GM18505 (cell line): ENCODE measurements around the gene ZNF280A.
"Not testable (repeated sequence)": the region's sequence is repeated elsewhere in the genome, so short reads cannot be mapped to it uniquely, and the experiment has no call there.

Source experiments
- ATAC-seq: cut with Tn5 transposase; IDR thresholded peaks from one replicate; pipeline ENCODE4 v1.9.1; 2021; ENCODE audit not compliant: unreplicated experiment
- POLR2A ChIP-seq: IDR thresholded peaks from 4 replicates; pipeline ENCODE4 v1.6.1; 2011; ENCODE audit warnings: borderline replicate concordance; ENCODE audit not compliant: insufficient read depth, insufficient read length; ENCODE audit errors: extremely low read depth

Gene ZNF280A

GRCh38 chr22:22485524-22485923 is 34.5 kb downstream of the ZNF280A start:
- no peak for TF ChIP-seq POLR2A
- ATAC-seq = no peak

GRCh38 chr22:22484023-22484422 is 36.0 kb downstream of the ZNF280A start:
- no peak for TF ChIP-seq POLR2A
- ATAC-seq = no peak

DNA sequence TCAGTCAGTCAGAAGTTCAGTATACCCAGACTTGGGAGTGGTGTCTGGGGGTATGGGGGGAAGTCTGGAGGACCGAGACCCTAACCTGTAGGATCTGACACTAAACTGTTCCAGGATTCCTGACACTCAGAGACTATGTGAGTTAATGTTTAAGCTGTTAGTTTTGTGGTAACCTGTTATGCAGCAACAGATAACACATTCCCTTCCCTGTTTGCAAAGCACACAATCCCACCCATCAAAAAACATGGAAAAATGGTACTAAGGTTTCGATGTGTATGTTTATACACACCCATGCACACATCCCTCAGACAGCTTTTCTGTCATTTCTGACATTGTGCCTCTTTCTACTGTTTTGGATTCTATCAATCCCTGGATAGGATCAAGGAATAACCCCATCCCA is 39.1 kb downstream of the ZNF280A start:
- no peak for TF ChIP-seq POLR2A
- ATAC-seq = no peak

- no peak for TF ChIP-seq POLR2A
These were observed 40.0 kb downstream of the ZNF280A start for GRCh38 chr22:22479999-22480532.

DNA sequence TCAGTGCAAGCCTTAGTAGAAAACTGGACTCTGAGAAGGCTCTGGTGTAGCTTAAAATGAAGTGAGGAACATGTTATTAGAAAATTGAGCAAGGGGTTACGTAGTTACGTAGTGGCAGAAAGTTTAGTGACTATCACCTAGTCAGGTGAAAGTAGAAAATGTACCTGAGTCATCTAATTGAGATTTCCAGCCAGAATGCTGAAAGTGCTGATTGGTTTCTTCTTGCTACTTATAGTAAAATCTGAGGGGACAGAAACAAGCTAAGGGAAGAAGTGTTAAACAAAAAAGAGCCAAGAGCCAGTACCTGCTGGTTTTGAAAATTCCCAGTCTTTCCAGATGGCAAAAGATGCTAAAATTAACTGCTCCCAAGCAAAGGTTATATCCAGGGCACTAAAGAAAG is 41.0 kb downstream of the ZNF280A start:
- no peak for TF ChIP-seq POLR2A
- no peak for ATAC-seq

More at GRCh38 chr22:22479999-22480532, 40.0 kb downstream of the ZNF280A start:
- no peak for ATAC-seq

DNA sequence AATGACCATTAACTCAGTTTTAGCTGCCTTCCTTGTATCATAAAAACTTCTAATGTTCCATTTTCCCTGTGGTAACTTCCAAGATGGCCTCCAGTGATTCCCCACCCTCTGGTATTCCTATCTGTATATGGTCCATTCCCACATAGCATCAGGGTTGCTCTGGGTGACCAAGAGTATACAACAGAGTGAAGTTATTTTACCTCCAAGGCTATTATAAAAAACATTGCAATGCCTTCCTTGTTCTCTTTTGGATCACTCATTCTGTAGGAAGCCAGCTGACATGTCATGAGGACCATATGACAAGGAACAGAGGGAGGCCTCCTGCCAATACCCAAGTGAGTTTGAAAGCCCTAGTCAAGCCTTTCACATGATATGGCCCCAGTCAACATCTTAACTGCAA is 41.6 kb downstream of the ZNF280A start:
- no peak for ATAC-seq

GRCh38 chr22:22474733-22475132 is 45.3 kb downstream of the ZNF280A start:
- no peak for TF ChIP-seq POLR2A
- ATAC-seq = no peak

More for the DNA sequence above, 41.6 kb downstream of the ZNF280A start:
- no peak for TF ChIP-seq POLR2A

DNA sequence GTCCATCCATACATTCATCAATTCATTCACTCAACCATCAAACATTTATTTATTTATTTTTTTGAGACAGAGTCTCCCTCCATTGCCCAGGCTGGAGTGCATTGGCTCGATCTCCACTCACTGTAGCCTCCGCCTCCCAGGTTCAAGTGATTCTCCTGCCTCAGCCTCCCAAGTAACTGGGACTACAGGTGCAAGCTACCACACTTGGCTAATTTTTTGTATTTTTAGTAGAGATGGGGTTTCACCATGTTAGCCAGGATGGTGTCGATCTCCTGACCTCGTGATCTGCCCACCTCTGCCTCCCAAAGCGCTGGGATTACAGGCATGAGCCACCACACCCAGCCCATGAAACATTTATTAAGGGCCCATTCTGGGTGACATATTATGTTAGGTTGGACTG is 49.0 kb downstream of the ZNF280A start:
- not testable (repeated sequence) for ATAC-seq

GRCh38 chr22:22469527-22469926 is 50.5 kb downstream of the ZNF280A start:
- TF ChIP-seq POLR2A = no peak
- ATAC-seq = no peak

DNA sequence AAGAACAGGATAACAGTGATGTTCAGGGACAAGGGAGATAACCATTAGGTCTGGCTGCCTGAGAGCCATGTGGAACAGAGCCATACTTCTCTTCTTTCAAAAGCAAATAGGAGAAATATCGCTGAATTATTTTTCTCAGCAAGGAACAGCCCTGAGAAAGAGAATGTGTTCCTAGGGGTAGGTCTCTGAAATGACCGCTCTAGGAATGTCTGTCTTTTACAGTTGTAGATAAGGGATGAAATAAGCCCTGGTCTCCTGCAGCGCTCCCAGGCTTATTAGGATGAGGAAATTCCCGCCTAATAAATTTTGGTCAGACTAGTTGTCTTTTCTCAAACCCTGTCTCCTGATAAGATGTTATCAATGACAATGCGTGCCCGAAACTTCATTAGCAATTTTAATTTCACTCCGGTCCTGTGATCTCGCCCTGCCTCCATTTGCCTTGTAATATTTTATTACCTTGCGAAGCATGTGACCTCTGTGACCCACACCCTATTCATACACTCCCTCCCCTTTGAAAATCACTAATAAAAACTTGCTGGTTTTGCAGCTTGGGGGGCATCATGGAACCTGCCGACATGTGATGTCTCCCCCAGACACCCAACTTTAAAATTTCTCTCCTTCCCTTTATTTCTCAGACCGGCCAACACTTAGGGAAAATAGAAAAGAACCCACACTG is 51.1 kb downstream of the ZNF280A start:
- not testable (repeated sequence) for ATAC-seq

- no peak for TF ChIP-seq POLR2A
- ATAC-seq = no peak
These were observed 53.0 kb downstream of the ZNF280A start for GRCh38 chr22:22467112-22467511.

DNA sequence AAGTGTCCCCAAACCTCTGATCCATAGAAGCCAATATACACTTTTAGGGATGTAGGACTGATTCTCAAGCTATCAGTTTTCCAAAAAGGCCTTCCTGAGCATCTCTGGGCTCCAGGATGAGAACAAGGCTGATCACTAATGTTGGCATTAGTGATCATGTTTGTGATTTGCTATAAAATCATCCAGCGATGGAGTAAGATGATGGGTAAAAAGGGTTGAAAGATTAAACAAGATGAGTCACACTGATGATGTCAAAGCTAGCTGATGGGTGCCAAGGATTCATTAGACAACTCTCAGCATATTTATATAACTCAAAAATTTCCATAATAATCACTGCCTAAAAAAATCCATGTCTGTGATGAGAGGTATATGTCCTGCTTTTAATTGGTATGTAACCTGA is 54.3 kb downstream of the ZNF280A start:
- TF ChIP-seq POLR2A = no peak
- no peak for ATAC-seq

DNA sequence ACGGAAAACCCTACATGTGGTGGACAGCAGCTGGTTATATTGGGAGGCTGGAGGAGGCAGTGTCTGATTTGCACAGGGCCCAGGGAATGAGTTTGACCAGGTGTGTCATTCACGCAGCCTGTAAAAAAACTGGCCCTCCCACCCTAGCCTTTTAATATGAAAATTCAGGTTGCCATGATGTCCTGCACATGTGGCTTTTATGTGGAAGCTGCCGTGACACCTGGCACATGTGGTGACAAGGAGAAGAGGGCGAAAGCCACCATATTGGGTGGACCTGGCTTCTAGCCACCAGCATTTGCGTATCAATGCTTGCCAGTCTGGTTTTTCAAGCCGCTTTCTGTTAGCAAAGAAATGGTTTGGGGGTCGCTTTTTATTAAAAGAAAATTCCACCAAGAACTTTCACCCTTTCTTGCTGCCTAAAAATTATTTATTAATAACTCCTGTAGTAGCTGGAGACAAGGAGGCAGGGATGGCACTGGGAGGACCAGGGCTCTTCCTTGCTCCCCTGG is 54.9 kb downstream of the ZNF280A start:
- no peak for ATAC-seq
- TF ChIP-seq POLR2A = no peak

GRCh38 chr22:22464541-22465054 is 55.5 kb downstream of the ZNF280A start:
- no peak for TF ChIP-seq POLR2A
- ATAC-seq = no peak

DNA sequence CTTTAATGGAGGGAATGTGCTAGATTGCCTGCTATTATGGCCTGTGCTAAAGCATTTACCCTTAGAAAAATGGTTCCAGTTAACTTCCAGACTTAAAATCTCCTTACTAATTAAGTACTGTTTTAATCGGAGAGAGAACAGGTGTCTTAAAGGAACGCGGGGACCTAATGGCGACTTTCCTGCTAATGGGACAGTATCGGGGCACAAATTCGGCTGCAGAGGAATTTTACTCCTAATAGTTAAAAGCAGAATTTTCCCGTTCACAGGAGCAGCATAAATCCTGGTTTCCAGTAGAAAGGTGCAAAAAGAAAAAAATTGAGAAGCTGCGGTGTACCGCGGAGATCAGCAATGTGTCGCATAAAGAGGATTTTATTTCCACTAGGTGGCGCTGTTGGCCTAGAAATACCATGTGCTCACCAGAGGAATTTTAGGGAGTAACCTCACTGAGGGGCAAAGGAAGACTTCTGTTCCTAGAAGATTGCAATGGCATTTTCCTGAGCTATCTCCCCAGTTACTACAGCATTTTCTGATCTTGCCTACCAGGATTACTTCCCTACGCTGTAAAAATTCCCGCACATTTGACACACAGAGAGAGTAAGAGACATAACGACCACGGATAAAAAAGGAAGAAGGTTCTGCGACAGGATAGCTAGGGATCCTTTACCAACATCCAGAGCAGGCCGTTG is 56.1 kb downstream of the ZNF280A start:
- no peak for ATAC-seq
- TF ChIP-seq POLR2A = no peak
